ENCODE data around the gene MS4A6E. TPM values are rescaled to one million over a fixed set of nuclear protein-coding genes. Genes with fewer than 3 reads are reported as not detected.
"Not testable (repeated sequence)": the region's sequence is repeated elsewhere in the genome, so short reads cannot be mapped to it uniquely, and the experiment has no call there.

The MS4A6E gene
- total RNA-seq, 1 donor from 2014 or later: not detected

DNA sequence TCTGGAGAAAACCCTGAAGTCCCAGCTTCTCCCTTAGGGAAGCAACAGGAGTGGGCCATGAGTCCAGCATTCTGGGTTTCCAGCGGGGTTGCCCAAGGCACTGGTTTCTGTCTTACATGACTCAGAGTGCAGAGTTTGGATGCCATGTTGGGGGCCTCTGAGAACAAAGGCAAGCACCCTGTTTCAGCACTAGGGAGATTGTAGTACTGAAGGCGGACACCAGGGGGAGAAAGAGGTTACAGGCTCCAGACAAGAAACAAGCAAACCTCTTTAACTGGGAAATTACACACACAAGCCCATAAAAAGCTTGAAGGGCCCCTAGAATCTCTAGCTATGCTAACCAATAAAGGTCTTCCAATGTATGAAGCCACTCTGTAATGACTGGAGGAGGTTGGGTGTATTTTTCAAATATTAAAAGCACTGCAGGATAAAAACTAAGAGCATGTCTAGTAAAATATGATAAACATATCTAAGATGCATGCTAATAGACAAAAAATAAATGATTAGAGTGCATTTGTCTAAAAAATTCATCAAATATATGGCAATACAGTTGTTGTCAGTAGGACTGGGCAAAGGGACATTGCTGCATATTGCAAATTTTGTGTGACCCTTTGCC, 7.1 kb downstream of the MS4A6E start:
- peak; percentile 58 for DNase-seq (ENCODE audit: low read depth)

- DNase-seq (ENCODE audit: low read depth): no peak
Measured at GRCh38 chr11:60336767-60337391, 9.8 kb downstream of the MS4A6E start.

GRCh38 chr11:60338053-60338452, 11.0 kb downstream of the MS4A6E start:
- DNase-seq (ENCODE audit: low read depth): no peak

- DNase-seq (ENCODE audit: low read depth): no peak
Measured at GRCh38 chr11:60339356-60339755, 12.3 kb downstream of the MS4A6E start.

- peak; percentile 11 for DNase-seq (ENCODE audit: low read depth)
Measured at GRCh38 chr11:60343094-60343704, 16.1 kb downstream of the MS4A6E start.

DNA sequence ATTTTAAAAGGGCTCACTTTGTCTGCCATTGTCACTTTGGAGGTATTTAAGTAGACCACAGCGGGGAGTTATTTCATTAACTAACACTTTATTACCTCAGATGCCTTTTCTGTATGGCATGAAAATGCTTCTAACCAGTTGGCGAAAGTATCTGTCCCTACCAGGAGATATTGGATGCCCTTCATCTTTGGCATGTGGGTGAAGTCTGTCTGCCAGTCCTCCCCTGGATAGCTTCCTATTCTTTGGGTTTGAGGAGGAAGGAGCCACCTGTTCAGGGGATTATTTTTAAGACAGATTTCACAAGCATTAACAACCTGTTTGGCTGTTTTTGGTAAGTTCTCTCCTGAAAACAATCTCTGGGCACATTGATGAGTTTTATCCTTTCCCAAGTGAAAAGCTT, 17.1 kb downstream of the MS4A6E start:
- DNase-seq (ENCODE audit: low read depth): no peak

DNA sequence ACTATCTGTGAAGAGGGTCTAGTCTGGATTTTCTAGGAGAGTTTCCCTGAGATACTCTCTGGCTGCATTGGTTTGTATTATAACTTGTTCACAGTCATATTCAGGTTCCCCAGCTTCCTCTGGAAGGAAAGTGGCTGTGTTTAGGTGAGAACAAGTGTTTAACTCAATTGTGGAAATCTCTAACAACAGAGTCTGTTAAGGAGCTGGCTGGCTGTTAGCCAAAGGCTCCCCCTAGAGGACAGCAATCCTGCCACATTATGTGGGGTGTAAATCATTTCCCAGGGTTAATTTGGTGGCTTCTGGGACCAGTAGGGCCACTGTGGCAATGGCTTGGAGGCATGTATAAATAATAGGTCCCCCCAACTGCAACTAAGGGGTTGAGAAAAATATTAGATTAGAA, 18.4 kb downstream of the MS4A6E start:
- peak; percentile 16 for DNase-seq (ENCODE audit: low read depth)

GRCh38 chr11:60347084-60347797, 20.2 kb downstream of the MS4A6E start:
- DNase-seq (ENCODE audit: low read depth): no peak

DNA sequence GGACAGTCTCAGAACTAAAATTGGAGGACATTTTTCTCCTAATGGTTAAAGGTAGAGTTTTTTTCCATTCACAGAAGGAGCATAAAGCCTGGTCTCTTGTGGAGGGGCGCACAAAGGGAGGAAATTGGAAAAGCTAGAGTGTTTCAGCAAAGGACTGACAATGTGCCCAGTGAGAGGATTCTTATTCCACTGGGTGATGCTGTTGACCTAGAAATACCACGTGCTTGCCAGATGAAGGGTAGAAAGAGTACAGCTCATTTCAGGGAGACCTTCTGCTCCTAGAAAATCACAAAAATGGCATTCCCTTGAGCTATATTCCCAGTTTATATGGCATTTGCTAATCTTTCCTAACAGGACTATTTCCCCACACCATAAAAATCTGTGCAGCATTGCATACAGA, 21.1 kb downstream of the MS4A6E start:
- no peak for DNase-seq (ENCODE audit: low read depth)

GRCh38 chr11:60349990-60350389, 22.9 kb downstream of the MS4A6E start:
- DNase-seq (ENCODE audit: low read depth): no peak

GRCh38 chr11:60357771-60358170, 30.7 kb downstream of the MS4A6E start:
- DNase-seq (ENCODE audit: low read depth): no peak

DNA sequence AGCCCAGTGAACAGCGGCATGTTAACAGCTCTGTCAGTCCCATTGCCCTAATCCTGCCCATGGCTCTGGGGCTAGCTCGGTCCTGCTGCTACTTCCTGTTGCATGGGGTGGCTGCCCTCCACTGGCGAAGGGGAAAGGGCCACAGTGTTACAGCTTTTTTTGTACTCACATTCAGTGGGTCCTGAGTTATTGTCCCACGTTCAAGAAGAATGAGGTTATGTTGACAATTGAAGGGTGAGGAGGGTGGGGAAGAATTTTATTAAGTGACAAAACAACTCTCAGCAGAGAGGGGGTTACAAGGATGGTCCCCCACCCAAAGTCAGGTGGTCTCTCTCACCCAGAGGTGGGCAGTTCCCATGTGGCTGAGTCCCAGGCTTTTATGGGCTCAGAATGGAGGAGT, 33.6 kb downstream of the MS4A6E start:
- DNase-seq (ENCODE audit: low read depth): no peak

DNA sequence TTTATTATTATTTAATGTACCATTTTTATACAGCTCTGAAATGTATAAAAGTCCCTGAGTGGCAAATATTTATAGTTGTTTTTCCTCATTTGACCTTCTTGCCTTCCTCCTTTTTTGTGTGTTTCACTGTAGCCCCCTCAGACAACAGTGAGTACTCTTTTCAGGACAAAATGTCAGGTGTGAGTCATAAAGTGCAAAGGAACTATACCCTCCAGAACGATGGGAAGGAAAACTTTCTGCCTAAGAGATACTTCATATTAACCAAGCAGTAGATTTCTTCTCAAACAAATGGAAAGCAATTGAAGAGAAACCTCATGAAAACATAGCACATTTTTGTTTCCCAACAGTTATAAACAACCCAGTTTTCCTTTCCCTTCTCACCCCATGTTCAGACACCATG, 35.2 kb downstream of the MS4A6E start:
- DNase-seq (ENCODE audit: low read depth): no peak

DNA sequence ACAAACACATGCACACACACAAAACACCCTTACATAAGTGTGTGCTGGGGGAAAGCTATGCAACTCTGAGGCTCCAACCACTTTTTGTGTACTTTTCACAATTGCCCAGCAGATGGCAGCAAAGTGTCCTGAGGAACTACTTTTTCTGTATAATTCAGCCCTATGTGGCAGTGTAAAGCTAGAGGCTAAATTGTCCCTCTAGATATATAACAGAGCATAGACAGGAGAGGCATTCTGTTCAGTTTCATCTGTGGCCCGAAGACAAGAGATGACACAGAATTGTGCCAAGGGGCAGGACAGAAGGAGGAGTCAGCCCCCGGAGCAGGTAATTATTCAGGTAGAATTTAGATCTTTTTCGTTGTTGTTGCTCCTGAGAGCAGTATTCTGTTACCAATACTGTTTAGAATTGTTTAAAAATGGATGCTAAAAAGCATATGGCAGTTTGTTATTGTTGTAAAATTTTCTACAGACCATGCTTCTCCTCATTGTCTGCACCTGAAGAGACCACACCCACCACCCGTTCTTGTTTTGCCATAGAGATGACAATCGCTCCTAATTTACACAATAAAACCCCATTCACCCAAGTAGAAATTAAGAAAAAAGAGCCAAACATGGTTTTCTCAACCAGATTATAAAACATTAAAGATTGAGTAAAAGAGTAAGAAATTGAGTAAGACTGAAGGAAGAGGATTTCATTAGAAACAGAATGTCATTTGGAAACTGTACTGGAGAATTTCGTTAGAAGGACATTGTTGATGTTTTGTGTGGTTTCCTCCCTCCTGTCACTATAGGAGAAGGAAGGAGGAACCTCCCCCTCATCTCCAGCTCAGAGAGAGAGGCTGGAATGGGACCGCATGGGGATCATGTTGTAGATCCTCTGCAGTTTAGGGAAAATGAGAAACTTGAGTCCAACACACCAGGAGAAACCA, 36.8 kb downstream of the MS4A6E start:
- peak; percentile 76 for DNase-seq (ENCODE audit: low read depth)

DNA sequence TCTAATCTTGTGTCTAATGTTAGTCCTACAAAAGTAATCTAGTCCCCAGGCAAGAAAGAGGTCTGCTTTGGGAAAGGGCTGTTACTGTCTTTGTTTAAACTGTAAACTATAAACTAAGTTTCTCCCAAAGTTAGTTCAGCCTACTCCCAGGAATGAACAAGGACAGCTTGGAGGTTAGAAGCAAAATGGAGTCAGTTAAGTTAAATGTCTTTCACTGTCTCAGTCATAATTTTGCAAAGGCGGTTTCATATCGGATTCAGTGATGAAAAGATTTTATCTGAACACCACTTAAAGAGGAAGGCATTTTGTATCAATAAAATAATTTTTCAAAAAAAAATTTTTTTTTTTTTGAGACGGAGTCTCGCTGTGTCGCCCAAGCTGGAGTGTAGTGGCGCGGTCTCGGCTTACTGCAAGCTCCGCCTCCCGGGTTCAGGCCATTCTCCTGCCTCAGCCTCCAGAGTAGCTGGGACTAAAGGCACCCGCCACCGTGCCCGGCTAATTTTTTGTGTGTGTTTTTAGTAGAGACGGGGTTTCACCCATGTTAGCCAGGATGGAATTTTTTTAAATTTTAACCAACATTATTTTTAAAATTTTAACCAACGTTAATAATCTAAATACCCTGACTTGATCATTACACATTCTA, 39.3 kb downstream of the MS4A6E start:
- not testable (repeated sequence) for DNase-seq (ENCODE audit: low read depth)

DNA sequence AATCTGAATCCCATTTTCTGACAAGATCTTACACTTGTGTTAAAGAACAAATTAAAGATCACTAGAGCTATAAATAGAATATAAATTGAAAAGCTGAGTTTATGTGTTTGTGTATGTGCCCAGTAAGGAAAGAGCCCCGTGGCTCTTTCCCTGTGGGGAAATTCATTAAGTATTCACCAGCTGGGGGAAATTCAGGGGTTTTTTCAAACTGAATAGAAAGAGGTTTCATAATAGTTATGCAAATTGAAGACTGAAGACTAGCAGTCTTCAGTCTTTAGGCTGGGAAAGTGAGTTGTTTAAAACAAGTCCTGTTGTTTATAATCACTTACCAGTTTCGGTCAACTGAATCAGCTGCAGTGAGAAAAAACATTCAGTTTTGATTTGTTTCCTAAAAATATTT, 40.0 kb downstream of the MS4A6E start:
- no peak for DNase-seq (ENCODE audit: low read depth)

- DNase-seq (ENCODE audit: low read depth): no peak
Measured at GRCh38 chr11:60367896-60368295, 40.8 kb downstream of the MS4A6E start.

DNA sequence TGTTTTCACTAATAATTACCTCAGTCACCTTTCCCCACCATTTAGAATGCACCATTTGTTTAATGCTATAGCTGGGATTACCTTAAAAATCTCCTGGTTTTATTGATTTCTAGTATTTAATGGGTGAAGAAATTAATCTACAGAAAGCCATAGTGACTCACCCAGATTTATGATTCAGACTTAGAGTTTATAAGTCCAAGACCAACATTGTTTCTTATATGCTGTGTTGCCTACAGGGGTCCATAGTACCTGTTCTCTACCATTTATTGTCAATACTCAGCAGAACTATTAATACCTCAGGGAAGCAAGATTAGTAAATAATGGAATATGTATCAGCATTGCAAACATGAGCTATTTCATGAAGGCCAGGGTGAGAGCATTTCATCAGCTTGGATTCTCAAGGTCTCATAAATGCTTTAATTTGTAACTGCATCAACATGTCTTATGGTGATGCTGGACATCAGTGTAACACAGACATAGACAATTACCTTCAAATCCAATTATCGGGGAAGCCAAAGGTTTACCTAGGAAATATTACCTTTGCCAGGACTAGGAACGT, 43.3 kb downstream of the MS4A6E start:
- no peak for DNase-seq (ENCODE audit: low read depth)

DNA sequence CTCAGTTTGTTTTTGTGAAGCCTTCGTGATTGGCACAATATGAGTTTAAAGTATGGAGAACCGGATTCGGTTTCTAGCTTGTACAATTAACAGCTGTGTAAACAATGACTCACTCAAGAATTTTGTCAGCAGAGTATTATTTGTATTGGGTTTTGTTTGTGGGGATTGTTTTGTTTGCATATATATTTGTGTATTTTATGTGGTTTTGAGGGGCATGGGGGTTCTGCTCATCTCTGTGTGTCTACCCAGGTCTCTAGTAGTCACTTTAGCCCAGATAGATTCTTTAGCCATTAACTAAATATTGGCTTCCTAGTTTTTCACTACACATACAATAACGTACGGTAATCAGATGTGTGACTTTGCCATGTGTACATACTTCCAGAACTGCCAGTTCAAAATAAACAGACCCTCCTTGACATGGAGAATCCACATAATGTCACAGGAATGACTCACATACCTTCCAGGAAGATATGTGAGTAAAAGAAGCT, 43.8 kb downstream of the MS4A6E start:
- peak; percentile 53 for DNase-seq (ENCODE audit: low read depth)

DNA sequence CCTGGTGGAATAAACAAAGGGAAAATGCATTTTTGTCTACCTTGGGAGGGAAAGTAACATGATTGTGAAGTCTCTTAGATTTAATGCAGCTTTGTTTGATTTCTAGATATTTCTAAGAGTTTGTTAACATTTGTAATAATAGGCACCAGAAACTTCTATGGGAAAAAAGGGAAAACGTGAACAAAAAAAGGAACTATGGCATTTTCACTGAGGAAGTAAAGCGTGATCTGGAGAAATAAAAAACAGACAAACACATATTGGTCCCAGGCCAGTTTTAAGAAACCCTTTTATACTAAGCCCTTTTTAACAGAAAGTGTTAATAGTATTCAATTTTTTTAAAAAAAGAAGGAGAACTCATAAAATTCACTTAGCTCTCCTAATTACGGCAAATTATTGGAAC, 44.3 kb downstream of the MS4A6E start:
- DNase-seq (ENCODE audit: low read depth): no peak

Measured in myocyte (in vitro differentiated cells).